NCI-H146 treated with DMSO at 0.1 percent for 48 hours (cell line): ENCODE results near the gene ROBO2.
"Not testable (repeated sequence)": the region's sequence is repeated elsewhere in the genome, so short reads cannot be mapped to it uniquely, and the experiment has no call there.

ENCODE experiments used
- DNase-seq: peaks from one replicate; lab custom pipeline; 2025; ENCODE audit not compliant: unreplicated experiment; lab: John Stamatoyannopoulos, UW

Gene ROBO2

DNA sequence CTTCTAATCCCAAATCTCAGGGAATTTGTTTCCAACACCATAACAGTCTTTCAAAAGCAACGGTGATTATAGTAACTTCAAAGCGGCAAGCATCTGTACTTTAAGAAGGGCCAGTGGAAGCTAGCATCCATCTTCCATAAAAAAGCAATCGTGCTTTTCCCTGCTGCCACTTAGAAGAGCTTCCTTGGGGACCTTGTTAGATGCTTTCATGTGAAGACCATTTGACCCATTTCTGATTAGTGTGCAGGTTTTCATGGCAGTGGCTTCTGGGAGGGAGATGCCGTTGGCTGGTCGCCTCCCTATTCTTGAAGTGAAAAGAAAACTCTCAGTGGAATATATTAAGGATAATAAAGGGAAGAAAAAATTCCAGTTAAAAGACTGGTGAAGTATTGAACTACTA, 354.1 kb downstream of the ROBO2 start:
- DNase-seq, result no peak

DNA sequence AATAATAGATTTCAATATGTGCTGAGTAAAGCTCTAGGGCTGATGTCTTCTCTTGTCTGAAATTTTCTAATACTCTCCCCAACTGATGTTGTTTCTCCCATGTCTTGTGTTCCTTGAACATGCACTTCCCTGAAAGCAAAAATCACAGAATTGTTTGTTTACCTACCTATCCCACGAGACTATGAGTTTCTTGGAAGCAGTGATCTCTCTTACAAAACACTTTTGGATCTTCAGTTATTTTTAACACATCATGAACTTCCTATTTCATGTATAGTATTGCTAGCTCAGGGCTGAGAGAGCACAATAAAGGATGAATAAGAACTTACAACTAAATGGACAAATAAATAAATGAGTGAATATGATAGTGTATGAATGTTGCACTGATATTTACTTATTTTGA, 365.0 kb downstream of the ROBO2 start:
- DNase-seq, result no peak

DNA sequence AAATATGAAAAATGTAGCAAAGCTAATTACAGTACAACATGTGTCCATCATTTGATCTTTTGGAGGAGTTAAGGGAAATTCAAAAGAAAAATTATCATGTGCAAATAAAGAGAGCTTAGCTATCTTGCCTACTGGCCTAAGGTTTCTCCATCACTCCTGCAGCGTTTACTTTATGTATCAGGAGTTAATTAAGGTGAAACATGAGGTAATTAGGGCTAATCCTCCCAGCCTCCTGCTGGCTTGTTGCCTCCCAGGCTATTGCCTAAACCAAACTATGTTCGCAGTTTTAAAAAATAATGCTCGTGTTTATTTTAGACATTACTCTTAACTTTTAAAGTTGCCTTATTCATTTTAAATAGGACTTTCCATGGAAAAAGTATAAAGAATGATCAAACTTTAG, 367.5 kb downstream of the ROBO2 start:
- DNase-seq, result peak; percentile 79

DNA sequence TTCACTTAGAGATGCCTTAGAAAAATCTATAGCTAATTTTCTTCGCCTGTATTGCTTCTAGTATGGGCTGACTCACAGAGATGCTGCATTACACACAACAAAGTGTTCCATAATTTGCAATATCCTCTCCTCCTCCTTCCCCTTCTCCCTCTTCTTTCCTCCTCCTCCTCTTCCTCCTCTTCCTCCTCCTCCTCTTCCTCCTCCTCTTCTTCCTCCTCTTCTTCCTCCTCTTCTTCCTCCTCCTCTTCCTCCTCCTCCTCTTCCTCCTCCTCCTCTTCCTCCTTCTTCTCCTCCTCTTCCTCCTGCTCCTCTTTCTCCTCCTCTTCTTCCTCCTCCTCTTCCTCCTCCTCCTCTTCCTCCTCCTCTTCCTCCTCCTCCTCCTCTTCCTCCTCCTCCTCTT, 370.4 kb downstream of the ROBO2 start:
- not testable (repeated sequence) for DNase-seq

DNA sequence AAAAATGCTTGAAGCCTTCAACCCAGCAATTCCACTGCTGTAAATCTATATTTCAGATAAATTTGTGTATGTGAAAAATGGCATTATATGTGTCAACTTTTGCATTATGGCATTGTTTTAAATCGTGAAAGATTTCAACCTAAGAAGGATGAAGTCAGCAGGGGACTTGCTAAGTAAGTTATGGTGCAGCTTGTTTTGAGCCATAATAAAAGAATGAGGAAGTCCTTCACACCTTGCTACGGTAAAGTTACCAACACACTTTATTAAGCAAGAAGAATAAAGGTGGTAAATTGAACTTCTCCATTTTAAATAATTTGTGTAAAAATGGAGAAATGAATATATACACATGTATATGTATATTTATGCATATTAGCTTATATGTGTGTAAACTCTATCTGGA, 371.4 kb downstream of the ROBO2 start:
- DNase-seq, result no peak

DNA sequence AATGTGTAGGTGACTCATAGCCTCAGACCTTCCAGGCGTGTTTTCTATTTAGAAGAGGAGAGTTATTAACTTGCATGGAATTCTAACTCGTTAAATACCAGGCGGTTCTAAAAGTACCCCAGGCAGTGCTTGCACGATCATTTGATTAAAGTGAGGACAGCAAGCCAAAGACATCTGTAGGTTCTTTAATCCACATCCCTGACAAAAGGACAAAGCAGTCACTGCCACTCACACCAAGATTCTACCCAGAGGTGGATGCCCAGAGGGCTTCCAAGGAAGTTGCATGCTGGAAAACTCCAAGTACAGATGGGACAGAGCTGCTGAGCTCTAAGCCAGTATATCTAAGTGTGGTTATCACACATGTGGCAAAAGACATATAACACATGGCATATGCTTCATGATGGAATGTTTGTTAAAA, 372.1 kb downstream of the ROBO2 start:
- DNase-seq, result no peak

DNA sequence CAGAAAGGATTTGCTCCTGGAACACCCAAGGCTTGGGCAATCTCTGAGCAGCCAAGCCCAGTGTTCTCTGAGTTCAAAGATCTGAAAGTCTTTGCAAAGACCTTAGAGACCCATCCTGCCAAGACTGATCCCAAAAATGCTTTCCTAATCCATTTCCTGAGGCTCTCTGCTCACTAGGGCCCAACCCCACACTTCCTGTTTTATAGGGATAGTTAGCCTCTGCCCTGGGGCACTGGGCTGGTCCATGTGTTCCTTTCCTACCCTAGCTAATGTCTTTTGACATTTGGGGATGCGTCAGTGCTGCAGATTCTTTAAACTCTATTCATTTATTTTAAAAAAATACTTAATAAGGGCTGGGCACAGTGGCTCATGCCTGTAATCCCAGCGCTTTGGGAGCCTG, 372.7 kb downstream of the ROBO2 start:
- no peak for DNase-seq

DNA sequence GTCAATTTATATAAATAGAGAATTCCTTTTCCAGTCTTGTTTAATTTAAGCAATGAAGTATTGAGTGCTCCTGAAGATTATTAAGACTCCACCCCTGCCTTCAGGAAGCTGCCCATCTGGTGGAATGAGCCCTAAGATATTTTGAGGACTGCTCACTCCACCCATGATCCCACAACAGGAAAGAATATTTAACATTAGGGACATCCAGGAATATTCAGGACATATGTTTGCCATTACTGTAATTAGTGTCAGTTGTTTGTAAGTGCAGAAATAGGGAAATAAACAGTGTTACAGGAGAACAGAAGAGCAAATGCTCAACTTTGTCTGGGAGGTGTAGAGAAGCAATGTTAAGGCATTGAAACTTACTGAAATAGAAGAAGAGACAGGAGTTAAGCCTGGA, 375.0 kb downstream of the ROBO2 start:
- DNase-seq, result no peak

DNA sequence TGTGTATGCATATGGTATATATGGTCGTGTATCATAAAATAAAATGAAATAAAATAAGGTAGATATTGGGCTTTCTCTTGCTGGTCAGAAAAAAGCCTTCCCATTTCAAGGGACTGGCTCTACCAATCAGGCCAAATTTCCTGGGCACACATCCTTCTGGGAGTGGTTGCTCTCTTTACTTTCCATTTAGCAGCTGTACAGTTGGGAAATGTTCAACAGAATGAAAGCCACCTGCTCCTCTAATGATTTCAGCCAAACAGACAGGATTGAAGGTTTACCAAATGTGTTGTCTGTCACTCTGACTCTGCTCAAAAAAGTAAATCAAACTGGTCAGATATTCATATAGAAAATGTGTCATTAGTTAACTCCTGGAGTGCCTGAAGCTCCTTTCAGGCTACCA, 380.4 kb downstream of the ROBO2 start:
- peak; percentile 34 for DNase-seq

DNA sequence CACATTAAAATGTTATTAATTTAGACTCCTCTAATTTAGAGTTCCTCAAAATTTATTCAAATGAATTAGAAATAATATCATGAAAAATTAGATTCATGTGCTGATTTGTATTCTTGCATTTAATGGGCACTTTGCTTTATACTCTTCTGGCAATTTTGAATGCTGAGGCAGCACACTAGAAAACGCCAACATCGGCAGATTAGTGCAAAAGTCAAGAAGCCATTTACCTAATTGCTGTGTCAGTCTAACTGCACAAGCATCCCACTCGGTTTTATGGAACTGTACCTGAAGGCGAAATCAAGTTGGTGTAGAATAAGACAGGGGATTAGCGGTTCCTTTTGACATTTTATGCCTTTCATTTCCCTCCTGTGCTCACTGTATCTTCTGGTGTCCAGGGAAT, 382.0 kb downstream of the ROBO2 start:
- no peak for DNase-seq

DNA sequence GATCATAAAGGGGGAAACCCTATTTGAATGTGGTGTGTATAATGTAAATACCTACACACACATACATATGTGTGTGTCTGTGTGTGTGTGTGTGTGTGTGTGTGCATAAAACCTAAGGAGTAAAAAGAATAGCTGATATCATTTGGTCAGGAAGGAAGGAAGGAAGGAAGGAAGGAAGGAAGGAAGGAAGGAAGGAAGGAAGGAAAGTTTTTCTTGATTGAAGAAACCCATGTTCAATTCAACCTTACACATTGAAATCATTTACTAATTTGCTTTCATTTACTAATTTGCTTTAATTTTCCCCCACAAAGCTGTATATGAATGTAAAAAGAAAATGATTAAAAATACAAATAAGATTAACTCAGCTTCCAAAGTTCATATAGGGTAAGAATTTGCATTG, 386.6 kb downstream of the ROBO2 start:
- DNase-seq, result no peak

DNA sequence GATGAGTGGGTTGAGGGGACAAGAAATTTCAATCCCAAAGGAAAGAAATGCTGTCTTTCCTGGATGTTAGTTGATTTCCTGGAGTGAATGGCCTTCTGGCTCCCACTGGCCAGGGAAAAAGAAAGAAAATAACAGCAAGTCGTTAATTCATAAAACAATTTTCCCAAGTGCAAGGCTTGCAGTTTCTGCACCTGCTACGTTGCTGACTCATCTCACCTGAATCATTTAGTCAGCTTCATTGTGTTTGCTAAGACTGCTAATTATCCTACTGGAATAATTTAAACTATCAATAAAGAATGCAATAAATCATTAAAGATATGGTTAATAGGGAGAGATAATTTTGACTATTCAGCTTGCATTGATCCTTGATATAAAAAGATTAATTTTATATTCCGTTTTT, 387.6 kb downstream of the ROBO2 start:
- peak; percentile 71 for DNase-seq

DNA sequence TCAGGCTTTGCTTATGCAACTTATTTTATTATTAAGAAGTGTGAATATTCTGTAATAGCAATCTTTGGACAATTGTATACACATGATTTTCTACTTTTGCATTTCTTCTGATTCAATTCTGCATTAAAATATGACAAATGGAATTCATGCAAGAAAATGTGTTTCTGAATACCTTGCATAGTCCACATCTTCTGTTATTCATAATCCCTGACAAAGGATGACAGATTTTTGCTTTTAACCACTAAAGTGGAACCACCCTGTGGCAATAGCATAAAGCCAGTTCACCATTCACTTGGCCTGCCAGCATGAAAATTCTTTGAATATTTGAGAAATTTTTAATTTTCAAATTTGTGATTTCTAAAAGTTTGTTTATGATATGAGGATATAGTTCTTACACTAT, 397.0 kb downstream of the ROBO2 start:
- no peak for DNase-seq

DNA sequence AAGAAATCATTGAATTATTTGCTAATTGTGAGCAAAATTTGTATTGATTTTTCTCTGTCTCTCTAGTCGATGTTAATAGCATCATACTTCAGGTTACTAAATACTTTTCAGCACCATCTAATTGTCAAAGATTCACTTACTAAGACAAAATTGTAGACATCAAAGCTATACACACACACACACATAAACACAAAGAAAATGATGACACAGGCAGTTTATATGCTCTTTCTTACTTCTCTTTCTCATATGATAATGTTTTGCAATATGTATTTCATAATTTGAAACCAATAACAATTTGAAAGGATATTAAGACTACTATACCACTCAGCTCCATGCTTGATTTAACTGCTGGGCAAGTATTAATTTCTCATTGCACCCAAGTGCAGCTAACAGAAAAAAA, 406.2 kb downstream of the ROBO2 start:
- DNase-seq, result no peak

DNA sequence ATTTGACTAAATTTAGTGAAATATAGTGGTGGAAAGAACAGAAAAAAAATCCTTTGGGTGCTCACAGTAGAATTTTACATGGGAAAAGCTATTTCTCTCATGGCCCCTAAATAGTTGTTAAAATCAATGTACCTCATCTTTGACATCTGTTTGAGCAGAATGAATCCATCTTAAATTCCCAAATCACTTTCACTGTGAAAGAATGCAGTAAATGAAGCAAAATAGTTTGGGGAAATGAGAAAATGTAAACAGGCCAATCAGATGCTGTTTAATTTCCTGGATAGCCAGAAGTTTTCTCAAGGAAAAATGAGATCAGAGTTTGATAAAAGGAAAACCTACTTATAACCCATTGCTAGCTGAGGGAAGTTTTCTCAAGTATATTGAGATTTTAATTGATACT, 406.9 kb downstream of the ROBO2 start:
- DNase-seq, result no peak

DNA sequence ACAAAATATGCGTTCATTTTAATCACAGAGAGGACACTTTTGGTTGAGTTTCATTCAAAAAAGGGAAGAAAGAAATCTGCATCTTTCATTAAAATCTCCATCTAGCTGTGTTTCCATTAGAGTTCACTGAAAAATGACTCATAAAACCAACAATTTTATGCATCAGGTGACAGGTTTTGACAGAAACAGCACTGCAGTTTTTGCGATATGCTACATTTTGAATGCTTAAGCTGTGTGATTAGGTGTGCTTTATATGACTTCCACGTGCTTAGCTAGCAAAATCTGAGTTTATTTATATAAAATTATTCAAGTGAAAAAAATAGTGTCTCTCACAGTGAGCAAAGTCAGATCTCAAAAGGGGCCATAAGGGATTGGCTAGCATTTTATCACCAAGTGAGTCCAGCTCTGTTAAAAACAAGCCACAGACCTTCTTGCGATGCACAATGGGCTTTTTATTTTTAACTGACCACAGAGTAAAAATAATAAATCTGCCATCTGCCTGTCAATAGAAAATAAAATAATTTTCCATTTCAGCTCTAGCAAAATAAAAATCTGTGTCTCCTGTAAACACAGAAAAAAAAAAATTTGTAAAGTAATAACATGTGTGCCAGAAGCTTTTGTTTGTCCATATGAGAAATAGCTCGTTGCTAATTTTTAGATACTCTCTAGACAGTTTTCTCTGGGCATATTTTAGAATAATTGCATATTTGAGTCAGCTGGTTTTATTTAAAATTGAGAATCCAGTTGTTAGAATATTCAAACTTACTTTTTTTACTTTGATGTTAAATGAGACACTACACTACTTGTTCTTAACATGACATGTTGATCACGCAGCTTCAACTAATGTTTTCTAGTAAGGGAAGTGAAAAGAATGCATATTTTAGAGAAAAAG, 409.8 kb downstream of the ROBO2 start:
- DNase-seq, result no peak

DNA sequence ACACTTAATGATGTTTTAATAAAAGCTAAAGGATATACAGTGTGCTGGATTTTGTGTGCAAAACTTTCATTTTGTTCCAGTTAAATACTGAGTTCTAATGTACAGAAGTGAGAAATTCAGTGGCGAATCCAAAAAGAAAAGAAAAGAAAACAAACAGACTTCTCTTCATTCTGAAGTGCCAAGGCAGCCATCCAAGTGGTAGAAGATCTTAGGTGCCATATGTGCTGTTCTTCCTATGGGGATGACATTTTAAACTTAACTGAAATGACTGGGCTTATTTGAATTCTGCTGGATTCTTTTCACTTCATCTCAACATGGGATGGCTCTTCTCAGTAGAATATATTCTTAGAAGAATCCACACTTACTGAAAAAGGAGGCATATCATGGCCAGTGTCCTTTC, 416.5 kb downstream of the ROBO2 start:
- DNase-seq, result no peak

DNA sequence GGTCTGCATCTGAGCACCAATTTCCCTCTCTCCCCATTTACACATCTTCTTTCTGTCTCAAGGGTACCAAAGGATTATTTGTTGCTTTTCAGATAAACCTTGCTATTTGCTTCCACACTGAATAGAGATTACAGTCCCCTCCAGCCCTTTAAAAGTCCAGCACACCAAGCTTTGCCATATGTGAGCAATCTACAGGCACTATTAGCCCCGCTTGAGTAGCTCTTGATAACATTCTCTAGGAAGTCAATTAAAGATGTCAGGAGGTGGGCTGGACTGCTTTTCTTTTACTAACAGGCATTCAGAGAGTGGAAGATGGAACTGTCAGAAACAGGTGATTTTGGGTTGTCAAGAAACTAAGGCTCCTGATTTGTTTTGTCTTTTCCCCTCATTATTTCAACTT, 417.0 kb downstream of the ROBO2 start:
- peak; percentile 45 for DNase-seq

DNA sequence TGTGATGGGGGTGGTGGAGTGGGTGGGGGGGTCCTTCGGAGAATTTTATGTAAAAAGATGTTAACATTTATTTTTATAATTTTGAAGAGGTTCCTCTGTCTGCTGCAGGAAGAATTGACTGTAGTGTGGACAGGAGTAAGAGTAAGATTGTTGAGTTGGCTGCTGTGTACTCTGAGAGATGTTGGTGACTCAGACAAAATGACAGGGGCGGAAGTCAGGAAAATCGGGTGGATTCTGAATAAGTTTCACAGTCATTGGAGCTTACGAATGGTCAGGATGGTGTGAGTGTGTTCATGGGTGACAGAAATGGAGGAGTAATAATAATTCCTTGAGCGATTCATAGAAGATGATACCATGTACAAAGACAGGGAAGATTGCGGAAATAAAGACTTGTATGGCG, 420.0 kb downstream of the ROBO2 start:
- no peak for DNase-seq

DNA sequence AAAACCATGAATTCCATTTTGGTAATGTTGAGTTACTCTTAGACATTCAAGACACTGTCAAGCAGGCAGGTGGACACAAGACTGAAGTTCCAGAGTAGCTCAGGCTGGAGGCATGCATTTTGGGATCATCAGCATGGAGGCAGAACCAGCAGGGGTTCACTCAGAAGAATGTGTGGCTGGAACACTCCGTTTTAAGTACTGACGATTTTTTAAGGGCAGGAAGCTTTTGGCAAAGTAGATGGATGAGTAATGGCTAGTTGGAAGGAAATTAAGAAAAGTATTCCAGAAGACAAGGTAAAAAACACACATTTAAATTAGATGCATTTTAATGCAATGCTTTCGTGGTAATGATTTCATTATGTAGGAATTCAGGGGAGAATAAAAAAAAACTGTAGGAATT, 420.4 kb downstream of the ROBO2 start:
- DNase-seq, result no peak

DNA sequence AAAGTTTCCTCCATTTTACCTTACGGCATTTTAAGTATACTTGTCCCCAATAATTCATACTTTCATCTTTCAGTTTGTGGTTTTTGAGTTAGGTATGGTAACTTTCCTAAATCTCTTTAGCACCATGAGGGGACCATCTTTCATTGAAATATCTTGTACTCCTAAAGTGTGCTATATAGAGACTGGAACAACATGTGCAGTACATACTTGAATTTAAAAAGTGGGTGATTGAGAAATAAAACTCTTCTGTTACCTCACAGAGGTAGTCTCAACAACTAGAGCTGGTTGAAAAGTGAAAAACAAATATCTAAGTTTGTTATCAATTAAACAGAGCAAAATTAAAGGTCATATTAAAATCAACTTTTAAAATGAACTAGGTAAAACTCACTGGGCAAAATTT, 423.1 kb downstream of the ROBO2 start:
- no peak for DNase-seq

DNA sequence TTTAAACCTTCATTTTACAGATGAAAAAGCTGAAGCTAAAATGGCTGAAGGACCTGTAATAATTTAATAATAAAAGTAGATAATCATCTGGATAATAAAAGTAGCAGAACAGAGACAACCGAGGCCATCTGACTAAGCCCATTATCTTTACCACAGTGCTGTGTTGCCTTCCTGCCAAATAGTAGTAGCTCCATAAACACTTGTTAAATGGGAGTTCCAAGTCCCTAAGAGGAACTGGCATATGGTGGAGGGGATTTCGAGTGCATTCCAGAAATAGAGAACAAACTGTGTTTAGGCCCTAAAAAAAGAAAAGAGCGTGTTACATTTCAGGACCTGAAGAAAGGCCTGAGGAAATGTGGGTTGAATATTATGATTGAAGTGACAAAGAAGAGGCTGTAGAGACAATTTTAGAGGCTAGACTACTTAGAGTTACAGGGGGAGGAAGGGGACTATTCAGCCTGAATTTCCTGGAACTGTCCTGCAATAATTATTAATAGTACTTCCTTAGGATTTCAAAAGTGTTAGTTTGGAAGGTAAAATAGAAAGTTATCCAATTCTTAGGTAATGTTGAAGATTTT, 424.3 kb downstream of the ROBO2 start:
- no peak for DNase-seq
